ENCODE results near the gene EEF1AKMT1.

- TF ChIP-seq CTCF (IDR thresholded peaks at IDR 0.05; ENCODE audit: low read depth, low read length) (no peak), EZH2phosphoT487 (IDR thresholded peaks at IDR 0.05; ENCODE audit: low read depth) (no peak)
Measured at GRCh38 chr13:20728579-20729311, 45.0 kb downstream of the EEF1AKMT1 start.

All from OCI-LY3 (cell line).